Body of pancreas (tissue), 4 donors: ENCODE results near the gene LRRN1. TPM values are rescaled to one million over a fixed set of nuclear protein-coding genes. Genes with fewer than 3 reads are reported as not detected.

Experiments
- ATAC-seq: fragments of 150-250 bp; one replicate; pipeline ENCODE4 v1.9.1; 2016
- DNase-seq, 4 donors: peaks; one replicate each; pipeline ENCODE4 v3.0.0-alpha.2; 2019
- H3K27ac ChIP-seq, 4 donors: fragments of 200-600 bp; sonication (generic); 1 replicate in 3 of 4; 2 replicates in 1 of 4; pipeline versions ENCODE4 v1.5.1 to v1.6.1; 2016 to 2019; ENCODE audit warnings: mild to moderate bottlenecking in 1 of 4, mixed read lengths in 1 of 4, moderate library complexity in 1 of 4
- H3K27me3 ChIP-seq, 2 donors: fragments of 200-600 bp; sonication (generic); one replicate each; pipeline ENCODE4 v1.6.0; 2016; ENCODE audit warnings: mild to moderate bottlenecking in 1 of 2
- H3K36me3 ChIP-seq, 2 donors: fragments of 200-600 bp; sonication (generic); replicated peaks in 1 of 2; 2 replicates each; pipeline ENCODE4 v1.5.1; 2016; ENCODE audit warnings: low read depth in 2 of 2; ENCODE audit not compliant: insufficient read depth in 1 of 2
- H3K4me1 ChIP-seq: fragments of 200-600 bp; sonication (generic); one replicate; pipeline ENCODE4 v1.6.0; 2016
- H3K4me3 ChIP-seq, 2 donors: fragments of 200-600 bp; sonication (generic); 1 replicate in 1 of 2; 2 replicates in 1 of 2; pipeline ENCODE4 v1.5.1; 2016 to 2019
- H3K9me3 ChIP-seq, 3 donors: fragments of 200-600 bp; sonication (generic); 1 replicate in 2 of 3; 2 replicates in 1 of 3; pipeline ENCODE4 v1.5.1; 2016
- CTCF ChIP-seq, 7 experiments: fragments of 450-650 bp in 4 of 7; fragments of 200-600 bp in 3 of 7; sonication (generic) in 3 of 7; IDR thresholded peaks; one replicate each; pipeline ENCODE4 v1.5.1; 2016 to 2019; ENCODE audit warnings: antibody characterized with exemption in 7 of 7
- POLR2A ChIP-seq, 3 donors: fragments of 450-650 bp; IDR thresholded peaks; one replicate each; pipeline ENCODE4 v1.6.1; 2016; ENCODE audit warnings: antibody characterized with exemption in 3 of 3, mild to moderate bottlenecking in 2 of 3
- WGBS, 2 donors: methylation state at CpG; one replicate each; pipeline ENCODE4 v1.1.5; 2017; 5-methylcytosine and 5-hydroxymethylcytosine counted together
- intact Hi-C: fragments of 100-400 bp; cut with DNase I; formaldehyde crosslinking; loops from one replicate; pipeline ENCODE4 v1.15.1; 2023
- total RNA-seq, 2 donors: library from RNA; depleted of rRNA; stranded (reverse); fragments of >200 nt; gene quantifications; one replicate each; pipeline ENCODE4 v1.1.0, GENCODE V29; 2016

The LRRN1 gene
- total RNA-seq, 2 donors from 2014 or later = 1.6 to 7.5 TPM

DNA sequence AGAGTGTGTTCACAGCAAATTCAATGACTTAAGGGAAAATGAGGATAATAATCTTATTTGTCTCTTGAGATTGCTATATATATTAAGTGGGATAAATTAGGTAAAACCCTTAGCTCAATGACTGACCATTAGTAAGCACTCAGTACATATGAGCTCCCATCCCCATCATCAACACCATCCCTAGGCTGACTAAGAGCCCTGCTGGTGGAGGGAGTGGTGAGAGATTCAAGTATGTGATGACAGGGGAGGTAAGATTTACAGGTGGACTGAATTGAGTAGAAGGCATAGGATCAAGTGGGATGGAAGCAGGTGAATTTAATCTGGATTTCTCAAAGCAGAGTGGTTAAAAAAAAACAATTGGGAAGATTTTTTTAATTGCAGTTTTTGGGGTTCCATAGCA, 21.0 kb upstream of the LRRN1 start:
- H3K36me3 ChIP-seq = no peaks in the 10 kb centered on the region
- no peak overlapping the region for H3K27ac ChIP-seq
- ATAC-seq (no peak), DNase-seq (no peak)
- peaks cover 0 to 6% (median 0%) of the 10 kb centered on the region in 3 donors for H3K9me3 ChIP-seq
- intact Hi-C loops = no loop called here
- H3K4me3 ChIP-seq = no peak overlapping the region
- H3K4me1 ChIP-seq = no peaks in the 10 kb centered on the region
- TF ChIP-seq CTCF (IDR thresholded peaks at IDR 0.05) = no peak
- no peak for TF ChIP-seq POLR2A (IDR thresholded peaks at IDR 0.05)
- H3K27me3 ChIP-seq = no peaks in the 10 kb centered on the region

GRCh38 chr3:3778641-3779270, 20.5 kb upstream of the LRRN1 start:
- WGBS, 2 donors = 47 to 70% methylated on average over 4 of the region's 4 CpGs
- H3K9me3 ChIP-seq = peaks cover 0 to 6% (median 0%) of the 10 kb centered on the region in 3 donors
- H3K4me1 ChIP-seq = no peaks in the 10 kb centered on the region
- ATAC-seq (no peak), DNase-seq (no peak)
- H3K36me3 ChIP-seq = no peaks in the 10 kb centered on the region
- no peak overlapping the region for H3K4me3 ChIP-seq
- intact Hi-C loops = no loop called here
- no peak overlapping the region for H3K27ac ChIP-seq
- TF ChIP-seq POLR2A (IDR thresholded peaks at IDR 0.05) (no peak), CTCF (IDR thresholded peaks at IDR 0.05) (no peak)
- H3K27me3 ChIP-seq = no peaks in the 10 kb centered on the region

DNA sequence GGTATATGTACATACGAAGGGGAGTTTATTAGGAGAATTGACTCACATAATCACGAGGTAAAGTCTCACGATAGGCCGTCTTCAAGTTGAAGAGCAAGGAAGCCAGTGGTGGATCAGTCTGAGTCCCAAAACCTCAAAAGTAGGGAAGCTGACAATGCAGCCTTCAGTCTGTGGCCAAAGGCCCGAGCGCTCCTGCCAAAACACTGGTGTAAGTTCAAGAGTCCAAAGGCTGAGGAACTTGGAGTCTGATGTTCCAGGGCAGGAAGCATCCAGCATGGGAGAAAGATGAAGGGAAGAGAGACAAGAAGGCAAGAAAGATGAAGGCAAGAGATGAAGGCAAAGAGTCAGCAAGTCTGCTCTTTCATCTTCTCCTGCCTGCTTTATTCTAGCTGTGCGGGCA, 16.8 kb upstream of the LRRN1 start:
- intact Hi-C loops = no loop called here
- DNase-seq (no peak), ATAC-seq (no peak)
- no peak overlapping the region for H3K27ac ChIP-seq
- no peaks in the 10 kb centered on the region for H3K4me1 ChIP-seq
- no peaks in the 10 kb centered on the region for H3K36me3 ChIP-seq
- H3K27me3 ChIP-seq = no peaks in the 10 kb centered on the region
- no peak for TF ChIP-seq CTCF (IDR thresholded peaks at IDR 0.05)
- no peak overlapping the region for H3K4me3 ChIP-seq
- WGBS, 2 donors = 63 to 73% methylated on average over 7 of the region's 7 CpGs
- H3K9me3 ChIP-seq = no peaks in the 10 kb centered on the region

DNA sequence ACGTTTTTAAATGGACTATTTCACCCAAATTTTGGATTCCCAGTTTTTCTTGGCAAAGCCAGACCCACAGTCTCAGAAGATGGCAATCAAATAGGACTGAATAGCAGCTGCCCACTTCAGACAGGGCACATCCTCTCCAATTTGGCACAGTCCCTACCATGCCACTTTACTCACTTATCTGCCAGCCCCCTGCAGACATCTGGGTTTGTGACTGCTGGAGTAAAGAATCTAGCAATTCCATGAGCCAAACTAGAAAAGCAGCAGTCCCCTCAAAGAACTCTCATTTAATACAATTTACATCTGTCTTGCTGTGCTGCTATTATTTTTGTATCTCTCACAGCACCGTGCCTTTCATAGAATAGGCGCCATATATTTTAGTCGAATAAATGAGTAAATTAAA, 16.0 kb upstream of the LRRN1 start:
- H3K9me3 ChIP-seq = no peaks in the 10 kb centered on the region
- no peak for ATAC-seq
- TF ChIP-seq POLR2A (IDR thresholded peaks at IDR 0.05) (no peak), CTCF (IDR thresholded peaks at IDR 0.05) (no peak)
- DNase-seq = no peak
- H3K27ac ChIP-seq = no peak overlapping the region
- no peaks in the 10 kb centered on the region for H3K27me3 ChIP-seq
- no peak overlapping the region for H3K4me3 ChIP-seq
- H3K36me3 ChIP-seq = no peaks in the 10 kb centered on the region
- H3K4me1 ChIP-seq = no peaks in the 10 kb centered on the region
- intact Hi-C loops = no loop called here
- WGBS, 2 donors = 81 to 89% methylated on average over 4 of the region's 4 CpGs

GRCh38 chr3:3783696-3784095, 15.5 kb upstream of the LRRN1 start:
- no peak for TF ChIP-seq POLR2A (IDR thresholded peaks at IDR 0.05)
- no peak for TF ChIP-seq CTCF (IDR thresholded peaks at IDR 0.05)
- no peaks in the 10 kb centered on the region for H3K36me3 ChIP-seq
- intact Hi-C loops = no loop called here

More at GRCh38 chr3:3783696-3784095, 15.5 kb upstream of the LRRN1 start:
- H3K4me1 ChIP-seq = no peaks in the 10 kb centered on the region
- no peaks in the 10 kb centered on the region for H3K9me3 ChIP-seq
- H3K27me3 ChIP-seq = no peaks in the 10 kb centered on the region
- no peak overlapping the region for H3K4me3 ChIP-seq
- no peak for DNase-seq
- H3K27ac ChIP-seq = no peak overlapping the region
- 63 to 74% methylated on average over 5 of the region's 5 CpGs for WGBS, 2 donors
- ATAC-seq = no peak
